OCI-LY1 (cell line): Measurements from ENCODE around the gene GLS.

Experiments
- H2AFZ ChIP-seq: fragments of 200-600 bp; sonication (generic), shearing (Covaris generic); 2 replicates; pipeline ENCODE4 v1.6.0; 2014; ENCODE audit warnings: antibody characterized with exemption, mild to moderate bottlenecking, low read length
- H3F3A ChIP-seq: fragments of 200-600 bp; sonication (generic), shearing (Covaris generic); 2 replicates; pipeline ENCODE4 v1.6.0; 2014; ENCODE audit warnings: mild to moderate bottlenecking, antibody characterized with exemption, low read length, moderate library complexity; ENCODE audit not compliant: insufficient read depth
- H3K27ac ChIP-seq: fragments of 200-600 bp; sonication (generic); 2 replicates; pipeline ENCODE4 v1.5.1; 2014; ENCODE audit warnings: low read length, mixed run types, mild to moderate bottlenecking, low read depth; ENCODE audit not compliant: poor library complexity, severe bottlenecking
- H3K27me3 ChIP-seq: fragments of 200-600 bp; sonication (generic); 2 replicates; pipeline ENCODE4 v1.6.0; 2014; ENCODE audit warnings: antibody characterized with exemption, mild to moderate bottlenecking, low read length, moderate library complexity; ENCODE audit not compliant: insufficient read depth
- H3K36me3 ChIP-seq: fragments of 200-600 bp; sonication (generic); 2 replicates; pipeline ENCODE4 v1.6.1; 2014; ENCODE audit warnings: mild to moderate bottlenecking, antibody characterized with exemption, low read length, moderate library complexity, mixed read lengths; ENCODE audit not compliant: insufficient read depth
- H3K4me1 ChIP-seq: fragments of 200-600 bp; sonication (generic); 2 replicates; pipeline ENCODE4 v1.5.1; 2014; ENCODE audit warnings: mild to moderate bottlenecking, low read length, moderate library complexity; ENCODE audit not compliant: insufficient read depth, severe bottlenecking
- H3K4me2 ChIP-seq: fragments of 200-600 bp; sonication (generic), shearing (Covaris generic); 2 replicates; pipeline ENCODE4 v1.6.1; 2014; ENCODE audit warnings: low read length
- H3K4me3 ChIP-seq: fragments of 200-600 bp; sonication (generic); 2 replicates; pipeline ENCODE4 v1.5.1; 2014; ENCODE audit warnings: low read length, low read depth, mild to moderate bottlenecking, mixed read lengths; ENCODE audit not compliant: poor library complexity, severe bottlenecking
- H3K79me2 ChIP-seq: fragments of 200-600 bp; shearing (Covaris generic); 2 replicates; pipeline ENCODE4 v1.6.1; 2016; ENCODE audit warnings: mixed run types, low read length, mixed read lengths; ENCODE audit not compliant: insufficient read depth
- H3K9ac ChIP-seq: fragments of 200-600 bp; sonication (generic), shearing (Covaris generic); 2 replicates; pipeline ENCODE4 v1.6.1; 2014; ENCODE audit warnings: mild to moderate bottlenecking, low read length, mixed read lengths
- H3K9me2 ChIP-seq: fragments of 200-600 bp; sonication (generic), shearing (Covaris generic); 2 replicates; pipeline ENCODE4 v1.6.1; 2014; ENCODE audit warnings: low read depth, mild to moderate bottlenecking, low read length, mixed read lengths
- H3K9me3 ChIP-seq: fragments of 200-600 bp; shearing (Covaris generic); 2 replicates; pipeline ENCODE4 v1.6.1; 2014; ENCODE audit warnings: low read length, mixed read lengths
- H4K20me1 ChIP-seq: fragments of 200-600 bp; sonication (generic), shearing (Covaris generic); 2 replicates; pipeline ENCODE4 v1.6.0; 2016; ENCODE audit warnings: mild to moderate bottlenecking, low read length; ENCODE audit not compliant: insufficient read depth
- CTCF ChIP-seq: fragments of 200-600 bp; sonication (generic), shearing (Covaris generic); IDR thresholded peaks from 2 replicates; pipeline ENCODE4 v1.5.1; 2017; ENCODE audit warnings: mild to moderate bottlenecking, antibody characterized with exemption, low read length, moderate library complexity, mixed read lengths
- EZH2 ChIP-seq: fragments of 200-600 bp; sonication (generic), shearing (Covaris generic); IDR thresholded peaks from 2 replicates; pipeline ENCODE4 v1.8.0; 2017; ENCODE audit warnings: borderline replicate concordance, mixed run types, mild to moderate bottlenecking, antibody characterized with exemption, low read length, moderate library complexity, mixed read lengths

GLS gene

GRCh38 chr2:190980630-190981209, 100.1 kb downstream of the GLS start:
- Histone ChIP-seq H3K4me3 (no peak overlapping the region), H3K9me3 (no peaks in the 10 kb centered on the region), H3K4me1 (peaks cover 24% of the 10 kb centered on the region), H4K20me1 (no peaks in the 10 kb centered on the region), H3K9me2 (no peaks in the 10 kb centered on the region), H3K9ac (no peak overlapping the region), H3K4me2 (no peak overlapping the region), H3K27me3 (no peaks in the 10 kb centered on the region), H3K27ac (peak overlapping the region; percentile 67), H3K36me3 (peaks cover 85% of the 10 kb centered on the region), H3K79me2 (no peaks in the 10 kb centered on the region), H2AFZ (no peak overlapping the region), H3F3A (no peaks in the 10 kb centered on the region)
- TF ChIP-seq CTCF (no peak), EZH2 (no peak)

GRCh38 chr2:190981333-190981732, 100.7 kb downstream of the GLS start:
- Histone ChIP-seq H3K4me2 (no peak overlapping the region), H3F3A (no peaks in the 10 kb centered on the region), H3K9ac (no peak overlapping the region), H3K9me3 (no peaks in the 10 kb centered on the region), H3K27ac (peak overlapping the region; percentile 67), H3K9me2 (no peaks in the 10 kb centered on the region), H2AFZ (no peak overlapping the region), H3K27me3 (no peaks in the 10 kb centered on the region), H3K4me3 (no peak overlapping the region), H3K36me3 (peaks cover 86% of the 10 kb centered on the region), H3K79me2 (no peaks in the 10 kb centered on the region), H4K20me1 (no peaks in the 10 kb centered on the region), H3K4me1 (peaks cover 24% of the 10 kb centered on the region)
- no peak for TF ChIP-seq EZH2
- TF ChIP-seq CTCF: no peak

- Histone ChIP-seq H3K36me3 (peaks cover 86% of the 10 kb centered on the region), H3K9ac (no peak overlapping the region), H3K9me2 (no peaks in the 10 kb centered on the region), H3K4me2 (no peak overlapping the region), H3F3A (no peaks in the 10 kb centered on the region), H3K9me3 (no peaks in the 10 kb centered on the region), H4K20me1 (no peaks in the 10 kb centered on the region), H2AFZ (no peak overlapping the region), H3K27me3 (no peaks in the 10 kb centered on the region), H3K4me1 (peaks cover 24% of the 10 kb centered on the region), H3K27ac (peak overlapping the region; percentile 67), H3K4me3 (no peak overlapping the region), H3K79me2 (no peaks in the 10 kb centered on the region)
- no peak for TF ChIP-seq CTCF
- TF ChIP-seq EZH2: no peak
Observed at GRCh38 chr2:190981733-190982132, 101.1 kb downstream of the GLS start.
